OCI-LY3 (cell line): Measurements from ENCODE around the gene ANO6.

Experiments used
- CTCF ChIP-seq: fragments of 200-600, 300-600 bp; sonication (generic); IDR thresholded peaks from 2 replicates; pipeline ENCODE4 v1.5.1; 2014; ENCODE audit warnings: antibody characterized with exemption, low read length, low read depth
- EZH2phosphoT487 ChIP-seq: fragments of 200-600 bp; shearing (Covaris generic); IDR thresholded peaks from 2 replicates; pipeline ENCODE4 v1.6.1; 2018; ENCODE audit warnings: antibody characterized with exemption, mixed run types, low read depth

- no peak for TF ChIP-seq CTCF
- TF ChIP-seq EZH2phosphoT487, result no peak
Observed at GRCh38 chr12:45356822-45357538, 141.1 kb downstream of the ANO6 start.
